Effector memory CD8-positive, alpha-beta T cell (primary cell): ENCODE data around the gene ZNF362.
A peak's percentile ranks its signal among the peaks of the same experiment; 100 is the strongest.

Source experiments
- ATAC-seq: fragments of 150-1000 bp; cut with Tn5 transposase; replicated peaks from 2 replicates; pipeline ENCODE4 v1.10.0; 2021; ENCODE audit warnings: mild to moderate bottlenecking, moderate library complexity
- DNase-seq, 3 experiments: peaks; one replicate each; pipeline ENCODE4 v3.0.0; 2021
- H3K27ac Mint-ChIP-seq, 2 donors: one replicate each; pipeline ENCODE4 v1.8.0; 2022; ENCODE audit warnings: mild to moderate bottlenecking in 2 of 2, mixed read lengths in 2 of 2, moderate library complexity in 2 of 2
- H3K27me3 Mint-ChIP-seq, 2 donors: one replicate each; pipeline ENCODE4 v1.8.0; 2022; ENCODE audit warnings: mixed read lengths in 2 of 2
- H3K36me3 Mint-ChIP-seq: one replicate; pipeline ENCODE4 v1.8.0; 2022; ENCODE audit warnings: mild to moderate bottlenecking, moderate library complexity, mixed read lengths; ENCODE audit not compliant: insufficient read depth
- H3K4me1 Mint-ChIP-seq, 2 donors: one replicate each; pipeline ENCODE4 v1.8.0; 2022; ENCODE audit warnings: low read depth in 2 of 2, mixed read lengths in 2 of 2
- H3K4me3 Mint-ChIP-seq, 2 donors: one replicate each; pipeline ENCODE4 v1.8.0; 2022; ENCODE audit warnings: mild to moderate bottlenecking in 2 of 2, mixed read lengths in 2 of 2, moderate library complexity in 2 of 2
- H3K9me3 Mint-ChIP-seq, 2 donors: one replicate each; pipeline ENCODE4 v1.8.0; 2022; ENCODE audit warnings: mixed read lengths in 2 of 2
- total RNA-seq, 9 experiments: gene quantifications; one replicate each; lab custom pipeline; 2026; lab: John Stamatoyannopoulos, UW

Gene ZNF362, protein sequence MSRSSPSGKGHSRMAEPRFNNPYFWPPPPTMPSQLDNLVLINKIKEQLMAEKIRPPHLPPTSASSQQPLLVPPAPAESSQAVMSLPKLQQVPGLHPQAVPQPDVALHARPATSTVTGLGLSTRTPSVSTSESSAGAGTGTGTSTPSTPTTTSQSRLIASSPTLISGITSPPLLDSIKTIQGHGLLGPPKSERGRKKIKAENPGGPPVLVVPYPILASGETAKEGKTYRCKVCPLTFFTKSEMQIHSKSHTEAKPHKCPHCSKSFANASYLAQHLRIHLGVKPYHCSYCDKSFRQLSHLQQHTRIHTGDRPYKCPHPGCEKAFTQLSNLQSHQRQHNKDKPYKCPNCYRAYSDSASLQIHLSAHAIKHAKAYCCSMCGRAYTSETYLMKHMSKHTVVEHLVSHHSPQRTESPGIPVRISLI
- total RNA-seq = 5.4 to 15.3 (median 9.2) reads per million in 9 experiments

GRCh38 chr1:33256471-33257206 is at the start of gene ZNF362:
TSS of gene ZNF362 (plus strand) at chr1:33256492. CDS start at chr1:33270575, 14,083 bp downstream.
- no peaks in the 10 kb centered on the region for H3K9me3 Mint-ChIP-seq
- DNase-seq (peak; percentile 53 to 61 (median 56)), ATAC-seq (peak; percentile 83)
- peak within 1 kb of the TSS; percentile 98 to 99 for H3K4me3 Mint-ChIP-seq
- H3K36me3 Mint-ChIP-seq = peaks cover 6% of the 10 kb centered on the region
- H3K27ac Mint-ChIP-seq = peak within 1 kb of the TSS; percentile 97 to 98
- H3K27me3 Mint-ChIP-seq = no peaks in the 10 kb centered on the region
- H3K4me1 Mint-ChIP-seq = peaks cover 29 to 30% of the 10 kb centered on the region in 2 donors

GRCh38 chr1:33211972-33212371 is 44.3 kb upstream of the ZNF362 start:
- Mint-ChIP-seq H3K27ac (no peak overlapping the region), H3K4me1 (no peaks in the 10 kb centered on the region), H3K9me3 (no peaks in the 10 kb centered on the region), H3K27me3 (peaks cover 26 to 52% of the 10 kb centered on the region in 2 donors), H3K36me3 (no peaks in the 10 kb centered on the region), H3K4me3 (no peak overlapping the region)
- DNase-seq (no peak), ATAC-seq (no peak)

DNA sequence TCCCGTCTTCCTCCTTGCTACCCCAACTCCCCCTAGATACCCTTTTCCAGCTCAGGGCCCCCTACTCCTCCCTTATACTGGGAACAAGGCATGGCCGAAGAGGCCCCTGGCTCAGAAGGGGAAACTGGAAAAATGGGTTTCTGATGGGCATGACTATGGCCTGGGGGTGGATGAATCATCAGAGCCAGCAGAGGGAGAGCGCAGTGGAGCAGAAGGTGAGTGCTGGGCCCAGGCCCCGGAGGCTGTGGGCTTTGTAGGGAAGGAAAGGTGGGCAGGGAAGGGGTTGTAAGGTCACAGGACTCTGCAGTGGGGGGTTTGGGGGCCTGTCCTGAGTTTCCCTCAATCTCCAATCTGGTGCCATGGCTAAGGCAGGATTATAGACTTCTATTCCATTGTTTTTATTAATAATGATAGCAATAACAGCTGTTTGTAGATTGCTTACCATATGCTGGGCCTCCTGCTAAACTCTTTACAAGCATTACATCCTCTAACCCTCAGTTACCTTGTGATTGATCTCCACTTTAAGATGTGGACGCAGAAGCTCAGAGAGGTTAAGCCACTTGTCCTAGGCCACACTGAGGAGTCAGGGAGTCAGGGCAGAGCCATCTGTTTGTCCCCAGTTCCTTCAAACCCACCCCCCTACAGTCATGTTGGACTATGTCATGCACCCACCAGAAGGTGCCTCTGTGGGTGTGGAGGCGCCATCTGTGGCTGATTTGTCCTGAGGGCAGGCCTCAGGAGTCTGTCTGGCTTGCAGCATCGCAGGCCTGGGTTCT is 36.2 kb upstream of the ZNF362 start:
- peaks cover 0 to under 1% of the 10 kb centered on the region in 2 donors for H3K27me3 Mint-ChIP-seq
- H3K9me3 Mint-ChIP-seq = peaks cover 5 to 8% of the 10 kb centered on the region in 2 donors
- ATAC-seq = no peak
- no peak for DNase-seq
- no peak overlapping the region for H3K27ac Mint-ChIP-seq
- H3K4me3 Mint-ChIP-seq = no peak overlapping the region
- no peaks in the 10 kb centered on the region for H3K36me3 Mint-ChIP-seq
- peaks cover 4% of the 10 kb centered on the region in 2 donors for H3K4me1 Mint-ChIP-seq

GRCh38 chr1:33220676-33221384 is 35.5 kb upstream of the ZNF362 start:
- Mint-ChIP-seq H3K9me3 (peaks cover 5 to 8% of the 10 kb centered on the region in 2 donors), H3K36me3 (no peaks in the 10 kb centered on the region), H3K4me1 (peaks cover 4% of the 10 kb centered on the region in 2 donors), H3K4me3 (no peak overlapping the region), H3K27ac (no peak overlapping the region), H3K27me3 (no peaks in the 10 kb centered on the region)
- ATAC-seq = no peak
- no peak for DNase-seq

DNA sequence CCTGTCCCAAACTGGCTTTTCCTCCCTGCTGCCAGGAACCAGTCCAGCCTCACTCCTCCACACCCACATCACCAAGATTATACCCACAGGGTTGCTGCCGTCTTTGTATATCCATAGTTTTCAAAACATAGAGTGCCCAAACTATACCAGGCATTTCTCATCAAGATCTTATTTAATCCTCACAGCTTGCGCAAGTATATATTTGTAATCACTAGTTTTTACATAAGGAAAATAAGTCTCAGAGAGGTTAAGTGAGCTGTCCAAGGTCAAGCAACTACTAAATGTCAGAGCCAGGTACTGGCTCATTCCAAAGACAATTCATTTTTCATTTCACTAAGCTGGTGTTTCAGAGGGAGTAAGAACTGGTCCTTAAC is 34.9 kb upstream of the ZNF362 start:
- no peak for DNase-seq
- H3K4me1 Mint-ChIP-seq = peaks cover 4% of the 10 kb centered on the region in 2 donors
- peaks cover 5 to 8% of the 10 kb centered on the region in 2 donors for H3K9me3 Mint-ChIP-seq
- H3K27ac Mint-ChIP-seq = no peak overlapping the region
- no peak for ATAC-seq
- H3K36me3 Mint-ChIP-seq = no peaks in the 10 kb centered on the region
- no peaks in the 10 kb centered on the region for H3K27me3 Mint-ChIP-seq
- no peak overlapping the region for H3K4me3 Mint-ChIP-seq

DNA sequence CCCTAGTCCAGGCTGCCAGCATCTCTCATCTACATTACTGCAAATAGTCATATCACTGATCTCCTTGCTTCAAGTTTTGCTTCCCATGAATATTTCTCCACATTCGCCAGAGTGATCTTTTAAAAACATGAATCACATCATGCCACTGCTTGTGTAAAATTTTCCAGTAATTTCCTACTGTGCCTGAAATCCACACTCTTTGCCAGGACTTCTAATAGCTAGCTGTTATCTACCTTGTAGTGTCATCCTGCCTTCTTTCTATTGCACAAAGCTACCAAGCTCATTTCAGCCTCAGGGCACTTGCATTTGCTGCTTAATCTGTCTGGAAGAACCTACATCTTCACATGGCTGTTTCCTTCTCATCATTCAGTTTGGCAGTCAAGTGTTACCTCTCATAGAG is 33.9 kb upstream of the ZNF362 start:
- no peaks in the 10 kb centered on the region for H3K27me3 Mint-ChIP-seq
- ATAC-seq = no peak
- H3K36me3 Mint-ChIP-seq = no peaks in the 10 kb centered on the region
- peaks cover 4% of the 10 kb centered on the region in 2 donors for H3K4me1 Mint-ChIP-seq
- H3K27ac Mint-ChIP-seq = no peak overlapping the region
- H3K9me3 Mint-ChIP-seq = peaks cover 5 to 8% of the 10 kb centered on the region in 2 donors
- DNase-seq = no peak
- no peak overlapping the region for H3K4me3 Mint-ChIP-seq

DNA sequence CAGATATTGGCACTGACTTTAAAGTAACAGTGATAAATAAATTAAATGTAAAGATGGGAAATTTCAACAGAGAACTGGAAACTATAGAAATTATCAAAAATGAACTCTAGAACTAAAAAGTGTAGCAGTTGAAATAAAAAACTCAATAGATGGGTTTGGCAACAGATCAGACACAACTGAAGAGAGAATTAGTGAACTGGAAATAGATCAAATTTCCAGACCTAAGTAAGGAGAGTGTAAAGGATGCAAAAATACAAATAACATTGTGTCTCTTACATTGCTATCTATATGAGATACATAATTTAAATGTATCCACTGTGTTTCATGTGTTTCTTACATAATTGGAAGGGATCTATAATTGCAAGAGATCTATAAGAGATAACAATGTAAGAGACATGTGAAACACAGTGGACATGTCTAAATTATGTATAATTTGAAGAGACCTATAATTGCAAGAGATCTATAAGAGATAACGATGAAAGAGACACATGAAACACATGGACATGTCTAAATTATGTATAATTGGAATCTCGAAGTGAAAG is 32.1 kb upstream of the ZNF362 start:
- H3K27ac Mint-ChIP-seq = peak overlapping the region in 1 of 2 donors; percentile 25
- peaks cover 13 to 17% of the 10 kb centered on the region in 2 donors for H3K27me3 Mint-ChIP-seq
- ATAC-seq (no peak), DNase-seq (no peak)
- no peak overlapping the region for H3K4me3 Mint-ChIP-seq
- peaks cover 2 to 5% of the 10 kb centered on the region in 2 donors for H3K4me1 Mint-ChIP-seq
- peaks cover 5 to 8% of the 10 kb centered on the region in 2 donors for H3K9me3 Mint-ChIP-seq
- H3K36me3 Mint-ChIP-seq = no peaks in the 10 kb centered on the region

GRCh38 chr1:33225586-33225985 is 30.7 kb upstream of the ZNF362 start:
- Mint-ChIP-seq H3K36me3 (no peaks in the 10 kb centered on the region), H3K27me3 (peaks cover 24 to 26% of the 10 kb centered on the region in 2 donors), H3K4me3 (no peak overlapping the region), H3K4me1 (peaks cover 2 to 5% of the 10 kb centered on the region in 2 donors), H3K27ac (no peak overlapping the region), H3K9me3 (peaks cover 5 to 8% of the 10 kb centered on the region in 2 donors)
- ATAC-seq = no peak
- DNase-seq = no peak

DNA sequence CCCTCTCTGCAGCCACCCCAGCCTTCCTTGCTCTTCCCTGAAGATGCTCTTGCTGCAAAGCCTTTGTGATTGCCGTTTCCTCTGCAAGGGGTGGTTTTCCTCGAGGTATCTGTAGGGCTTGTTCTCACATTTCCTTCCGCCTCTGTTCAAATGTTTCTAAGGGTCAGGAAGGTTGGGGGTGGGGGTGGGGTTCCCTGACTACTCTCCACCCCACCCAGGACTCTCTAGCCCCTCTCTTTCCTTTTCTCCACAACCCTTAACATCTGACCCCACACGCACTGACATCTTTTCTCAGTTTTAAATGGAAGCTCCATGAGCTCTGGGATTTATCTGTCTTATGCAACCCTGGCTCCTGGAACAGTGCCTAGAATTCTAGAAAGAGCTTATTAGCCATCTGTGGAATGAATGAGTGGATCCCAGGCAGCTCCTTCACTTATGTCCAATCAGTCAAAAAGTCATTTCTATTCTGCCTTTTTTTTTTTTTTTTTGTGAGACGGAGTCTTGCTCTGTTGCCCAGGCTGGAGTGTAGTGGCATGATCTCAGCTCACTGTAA is 27.3 kb upstream of the ZNF362 start:
- Mint-ChIP-seq H3K36me3 (no peaks in the 10 kb centered on the region), H3K27ac (no peak overlapping the region), H3K4me3 (no peak overlapping the region), H3K27me3 (peaks cover 30 to 55% of the 10 kb centered on the region in 2 donors), H3K9me3 (peaks cover 5 to 8% of the 10 kb centered on the region in 2 donors), H3K4me1 (peaks cover 2 to 5% of the 10 kb centered on the region in 2 donors)
- ATAC-seq (no peak), DNase-seq (no peak)

DNA sequence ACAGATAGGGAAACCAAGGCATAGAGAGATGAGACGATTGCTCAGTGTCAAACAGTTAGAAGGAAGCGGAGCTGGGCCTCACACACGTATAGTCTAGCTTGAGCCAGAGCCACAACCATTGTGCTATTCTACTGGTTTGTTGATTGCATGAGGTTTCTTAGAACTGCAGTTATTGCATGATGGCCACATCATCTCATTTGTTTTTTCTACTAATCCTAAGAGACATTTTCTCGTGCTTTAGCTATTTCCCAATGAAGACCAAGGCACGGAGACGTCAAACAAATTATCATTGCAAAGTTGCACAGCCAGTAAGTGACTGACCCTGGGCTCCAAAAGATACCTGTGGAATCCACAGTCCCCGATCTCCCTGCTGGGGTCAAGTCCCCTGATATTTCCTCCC is 25.1 kb upstream of the ZNF362 start:
- Mint-ChIP-seq H3K36me3 (no peaks in the 10 kb centered on the region), H3K27me3 (peaks cover 30 to 64% of the 10 kb centered on the region in 2 donors), H3K27ac (no peak overlapping the region), H3K9me3 (no peaks in the 10 kb centered on the region), H3K4me3 (no peak overlapping the region), H3K4me1 (peaks cover 2 to 5% of the 10 kb centered on the region in 2 donors)
- DNase-seq (no peak), ATAC-seq (no peak)

GRCh38 chr1:33232716-33233115 is 23.6 kb upstream of the ZNF362 start:
- ATAC-seq (no peak), DNase-seq (no peak)
- Mint-ChIP-seq H3K27ac (no peak overlapping the region), H3K4me1 (peaks cover 5 to 10% of the 10 kb centered on the region in 2 donors), H3K9me3 (no peaks in the 10 kb centered on the region), H3K4me3 (no peak overlapping the region), H3K27me3 (peaks cover 30 to 62% of the 10 kb centered on the region in 2 donors), H3K36me3 (peaks cover under 1% of the 10 kb centered on the region)

DNA sequence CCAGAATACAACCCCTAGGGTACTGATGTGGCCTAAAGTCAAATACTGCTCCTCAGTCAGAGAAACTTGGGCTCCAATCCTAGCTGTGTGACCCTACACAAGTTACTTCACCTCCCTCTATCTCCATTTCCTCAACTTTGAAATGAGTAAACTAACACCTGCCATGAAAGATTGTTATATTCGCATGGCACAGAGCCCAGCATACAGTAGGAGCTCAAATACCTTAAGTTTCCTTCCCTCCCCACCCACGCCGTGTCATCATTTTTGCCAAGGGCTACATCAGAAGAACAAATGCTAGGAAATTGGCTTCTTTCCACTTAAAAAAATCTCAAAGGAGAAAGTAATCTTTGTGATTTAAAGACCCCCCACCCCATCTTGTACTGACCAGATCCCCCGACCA is 22.2 kb upstream of the ZNF362 start:
- Mint-ChIP-seq H3K27me3 (peaks cover 17 to 50% of the 10 kb centered on the region in 2 donors), H3K4me3 (no peak overlapping the region), H3K4me1 (peaks cover 3 to 5% of the 10 kb centered on the region in 2 donors), H3K9me3 (no peaks in the 10 kb centered on the region), H3K36me3 (peaks cover 4% of the 10 kb centered on the region), H3K27ac (no peak overlapping the region)
- ATAC-seq = no peak
- no peak for DNase-seq
